ENCODE measurements around the gene KDM7A. TPM values are rescaled to one million over a fixed set of nuclear protein-coding genes. Genes with fewer than 3 reads are reported as not detected.

Gene KDM7A
- total and polyA plus RNA-seq, 2 of the 8 experiments (the other 6 are each of a cell fraction or from before 2014, with no cell fraction given), result 2.2 to 12.5 TPM

DNA sequence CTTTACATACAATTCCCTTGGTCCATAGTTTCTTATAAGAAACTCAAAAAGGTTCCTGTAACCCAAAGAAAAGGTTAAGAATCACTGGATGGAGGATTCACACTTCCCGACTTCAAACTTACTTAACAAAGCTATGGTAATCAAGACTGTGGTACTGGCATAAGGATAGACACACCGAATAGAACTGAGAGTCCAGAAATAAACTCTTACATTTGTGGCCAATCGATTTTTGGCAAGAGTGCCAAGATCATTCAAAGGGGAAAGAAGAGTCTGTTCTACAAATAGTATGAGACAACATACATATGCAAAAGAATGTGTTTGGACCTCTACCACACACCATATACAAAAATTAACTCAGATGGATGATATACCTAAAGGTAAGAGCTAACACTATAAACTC is 32.8 kb downstream of the KDM7A start (continued):
- TF ChIP-seq CBX5 (IDR thresholded peaks at IDR 0.05; ENCODE audit: low read depth, low read length), result no peak

GRCh38 chr7:140142031-140142430 is 34.8 kb downstream of the KDM7A start:
- TF ChIP-seq SIRT6 (IDR thresholded peaks at IDR 0.05; ENCODE audit: low read length) (no peak), TAF7 (optimal IDR thresholded peaks at IDR 0.05; ENCODE audit: borderline replicate concordance, low read depth, low read length) (no peak), CREB1 (IDR thresholded peaks at IDR 0.05) (no peak), CEBPB (IDR thresholded peaks at IDR 0.05; ENCODE audit: low read depth, low read length) (no peak), CHD2 (IDR thresholded peaks at IDR 0.05; ENCODE audit: low read length) (no peak), CTCF (IDR thresholded peaks at IDR 0.05; ENCODE audit: control extremely low read depth in 1 of 3, insufficient read depth in 1 of 3, low read depth in 1 of 3, low read length in 3 of 3) (no peak)
- TF ChIP-seq, protein P1, sequence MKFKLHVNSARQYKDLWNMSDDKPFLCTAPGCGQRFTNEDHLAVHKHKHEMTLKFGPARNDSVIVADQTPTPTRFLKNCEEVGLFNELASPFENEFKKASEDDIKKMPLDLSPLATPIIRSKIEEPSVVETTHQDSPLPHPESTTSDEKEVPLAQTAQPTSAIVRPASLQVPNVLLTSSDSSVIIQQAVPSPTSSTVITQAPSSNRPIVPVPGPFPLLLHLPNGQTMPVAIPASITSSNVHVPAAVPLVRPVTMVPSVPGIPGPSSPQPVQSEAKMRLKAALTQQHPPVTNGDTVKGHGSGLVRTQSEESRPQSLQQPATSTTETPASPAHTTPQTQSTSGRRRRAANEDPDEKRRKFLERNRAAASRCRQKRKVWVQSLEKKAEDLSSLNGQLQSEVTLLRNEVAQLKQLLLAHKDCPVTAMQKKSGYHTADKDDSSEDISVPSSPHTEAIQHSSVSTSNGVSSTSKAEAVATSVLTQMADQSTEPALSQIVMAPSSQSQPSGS (IDR thresholded peaks at IDR 0.05; ENCODE audit: low read length), result no peak
- no peak for DNase-seq (ENCODE audit: low read depth in 1 of 2, low spot score in 2 of 2)
- POLR2A ChIA-PET (ENCODE audit: partially characterized antibody), result no interaction called here
- Histone ChIP-seq H3K23me2 (ENCODE audit: low read depth, low read length) (no peaks in the 10 kb centered on the region; the same call in 1 of the 2 replicates), H4K8ac (ENCODE audit: extremely low read depth, insufficient read depth, low read length) (no peak overlapping the region), H3K23ac (ENCODE audit: insufficient read length) (no peak overlapping the region), H4K5ac (ENCODE audit: insufficient read length, low read depth, low read length) (no peak overlapping the region), H3K9me3 (ENCODE audit: insufficient read depth in 2 of 2, low read depth in 1 of 2, low read length in 1 of 2) (no peaks in the 10 kb centered on the region), H3K14ac (ENCODE audit: insufficient read length) (no peak overlapping the region), H3K4me1 (replicated peaks in 1 of 4; ENCODE audit: control insufficient read depth in 3 of 4, insufficient read depth in 4 of 4, low read length in 3 of 4) (no peaks in the 10 kb centered on the region), H3K27ac (ENCODE audit: low read depth, low read length) (no peak overlapping the region), H2AK5ac (ENCODE audit: low read depth, low read length) (no peak overlapping the region), H3K9ac (replicated peaks in 1 of 4; ENCODE audit: extremely low read depth in 1 of 4, low read depth in 3 of 4, low read length in 3 of 4) (no peak overlapping the region), H2BK15ac (ENCODE audit: low read length) (no peak overlapping the region), H3K4me3 (ENCODE audit: extremely low read depth in 1 of 4, insufficient read depth in 2 of 4, low read depth in 3 of 4, low read length in 4 of 4) (no peak overlapping the region), H3K79me2 (ENCODE audit: control insufficient read depth in 1 of 2, insufficient read depth in 2 of 2, low read length in 2 of 2) (peaks cover 0 to 14% of the 10 kb centered on the region in 2 experiments; a peak in 1 of 4 replicates), H4K20me1 (replicated peaks in 1 of 2; ENCODE audit: control insufficient read depth in 1 of 2, insufficient read depth in 2 of 2, low read length in 2 of 2) (peaks cover 0 to 1% of the 10 kb centered on the region in 2 experiments), H3K4ac (replicated peaks; ENCODE audit: insufficient read length, low read depth, low read length) (no peak overlapping the region), H3K56ac (replicated peaks; ENCODE audit: insufficient read length, low read depth, low read length) (no peak overlapping the region), H4K91ac (replicated peaks; ENCODE audit: insufficient read length, low read length) (no peak overlapping the region), H3K79me1 (ENCODE audit: low read depth, low read length) (no peaks in the 10 kb centered on the region), H2BK12ac (ENCODE audit: low read depth, low read length) (no peak overlapping the region), H2AFZ (ENCODE audit: low read length) (no peak overlapping the region), H2BK120ac (replicated peaks; ENCODE audit: low read depth, low read length) (no peak overlapping the region), H3K36me3 (ENCODE audit: control insufficient read depth in 2 of 4, insufficient read depth in 4 of 4, low read length in 3 of 4) (no peaks in the 10 kb centered on the region), H2BK5ac (ENCODE audit: low read depth, low read length) (no peak overlapping the region), H3K4me2 (ENCODE audit: insufficient read depth in 1 of 2, low read depth in 2 of 2, low read length in 2 of 2) (no peak overlapping the region), H3K18ac (ENCODE audit: extremely low read depth, low read length) (no peak overlapping the region), H3K27me3 (replicated peaks in 1 of 4; ENCODE audit: control insufficient read depth in 3 of 4, extremely low read depth in 1 of 4, insufficient read depth in 3 of 4, low read length in 3 of 4) (no peaks in the 10 kb centered on the region), H2BK20ac (ENCODE audit: low read length) (no peak overlapping the region)
- CTCF ChIA-PET (ENCODE audit: partially characterized antibody), result no interaction called here
- FAIRE-seq, result no peak
